HG03457 (cell line): ENCODE results near the gene AXIN2.

Source experiments
- ATAC-seq: cut with Tn5 transposase; IDR thresholded peaks from one replicate; pipeline ENCODE4 v1.9.1; 2021; ENCODE audit warnings: moderate number of reproducible peaks; ENCODE audit not compliant: unreplicated experiment

Gene AXIN2

DNA sequence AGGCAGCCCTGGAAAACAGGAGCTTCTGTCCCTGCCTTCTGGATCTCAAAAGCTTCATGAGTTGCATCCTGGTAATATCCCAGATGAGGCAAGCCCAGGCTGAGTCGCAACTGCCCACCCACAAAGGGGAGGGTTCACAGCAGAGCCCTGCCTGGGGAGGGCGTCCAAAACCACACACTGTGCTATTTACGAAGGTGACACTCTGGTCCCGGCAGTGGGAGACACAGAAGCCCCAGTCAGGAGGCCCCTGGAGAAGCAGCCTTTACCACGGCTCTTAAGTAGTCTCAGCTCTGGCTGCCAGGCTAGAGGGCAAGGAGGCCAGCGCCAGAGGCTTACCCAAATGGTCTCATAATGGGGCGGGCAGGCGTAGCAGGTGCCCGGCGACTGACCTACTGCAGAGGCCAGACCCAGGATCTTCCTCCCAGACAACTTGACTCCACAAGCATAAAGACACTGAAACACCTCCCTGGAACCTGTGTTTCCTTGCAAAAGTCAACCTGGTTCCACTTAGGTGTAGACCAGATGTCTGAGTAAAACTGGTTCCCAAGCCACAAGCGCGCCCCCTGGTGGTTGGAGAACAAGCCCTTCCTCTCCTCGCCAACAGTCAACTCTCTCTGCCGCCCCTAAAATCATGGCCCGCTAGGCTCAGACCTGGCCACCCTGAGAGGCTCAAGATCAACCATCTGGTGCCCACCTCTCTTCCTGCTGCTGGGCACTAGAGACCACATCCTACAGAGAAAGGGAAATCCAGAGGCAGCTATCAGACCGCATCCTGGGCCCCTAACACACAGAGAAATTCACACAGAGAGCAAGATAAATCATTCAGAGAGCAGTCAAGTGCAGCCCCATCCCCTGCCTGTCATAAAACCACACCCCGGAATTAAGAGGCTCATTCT, 5.2 kb downstream of the AXIN2 start:
- no peak for ATAC-seq

DNA sequence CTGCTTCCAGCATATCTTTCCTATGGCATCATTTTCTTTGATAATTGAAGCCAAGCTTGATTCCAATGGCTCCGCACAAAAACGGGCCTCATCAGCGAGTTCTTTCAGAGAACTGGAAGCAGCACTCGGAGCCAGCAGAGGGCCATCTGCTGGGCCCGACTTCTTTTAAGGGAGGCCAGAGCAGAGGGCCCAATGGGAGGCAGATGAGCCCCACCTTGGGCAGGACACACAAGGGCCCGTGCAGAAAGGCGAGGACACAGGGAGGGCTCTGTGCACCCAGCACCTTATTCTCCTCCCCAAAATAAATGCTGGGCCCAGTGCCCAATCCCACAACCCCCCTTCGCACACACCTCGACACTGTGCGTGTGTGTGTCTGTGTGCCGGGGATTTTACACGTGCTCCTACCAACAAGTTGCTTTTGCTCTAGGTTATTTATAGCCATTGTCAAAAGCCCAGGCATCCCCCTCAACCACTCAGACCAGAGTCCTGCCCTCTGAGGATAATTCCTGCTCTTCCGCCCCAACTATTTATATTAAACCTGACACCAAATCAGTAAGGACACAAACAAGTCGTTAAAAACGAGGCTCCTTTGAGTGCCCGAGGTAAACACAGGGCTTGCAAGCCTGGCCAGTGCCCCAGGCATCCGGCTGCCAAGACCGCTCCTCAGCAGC, 6.8 kb downstream of the AXIN2 start:
- no peak for ATAC-seq

DNA sequence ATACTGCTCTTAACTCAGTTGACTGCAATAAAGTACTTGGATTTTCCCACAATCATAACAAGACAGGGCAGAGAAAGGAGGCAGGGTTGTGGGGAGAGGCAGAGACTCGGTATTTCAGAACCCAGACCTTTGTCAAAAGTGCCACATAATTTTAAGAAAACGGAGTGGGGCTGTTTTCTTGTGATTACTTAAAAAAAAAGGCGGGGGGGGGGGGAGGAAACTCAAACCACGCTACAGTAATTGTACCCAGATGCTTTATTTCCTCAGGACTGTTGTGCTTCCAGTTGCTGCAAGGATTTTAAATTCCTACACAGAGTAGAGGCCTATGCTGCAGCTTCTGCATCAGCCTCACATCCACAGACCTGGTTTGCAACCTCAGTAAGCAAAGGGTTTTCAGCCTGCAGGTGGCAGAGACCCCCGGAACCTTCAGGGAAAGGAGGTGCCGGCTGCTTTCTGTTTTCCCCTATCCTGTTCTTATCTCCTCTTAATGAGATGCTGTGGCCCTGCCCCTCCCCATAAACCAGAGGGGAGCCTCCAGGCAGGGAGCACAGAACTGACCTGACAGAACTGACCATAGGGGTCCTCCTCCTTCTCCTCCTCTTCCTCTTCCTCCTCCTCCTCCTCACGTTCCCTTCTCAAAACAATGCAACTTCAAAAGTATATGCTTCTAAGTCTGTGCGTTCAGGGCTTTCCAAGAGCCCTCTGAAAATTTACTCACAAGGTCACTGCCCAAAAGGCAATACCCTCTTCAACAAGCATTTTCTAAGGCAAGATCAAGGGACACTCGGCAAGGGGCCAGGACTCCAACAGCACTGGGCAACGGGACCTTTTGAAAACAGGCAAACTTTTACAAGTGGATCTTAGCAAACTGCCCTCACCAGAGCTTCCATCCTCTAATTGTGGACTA, 7.5 kb downstream of the AXIN2 start:
- ATAC-seq: no peak

DNA sequence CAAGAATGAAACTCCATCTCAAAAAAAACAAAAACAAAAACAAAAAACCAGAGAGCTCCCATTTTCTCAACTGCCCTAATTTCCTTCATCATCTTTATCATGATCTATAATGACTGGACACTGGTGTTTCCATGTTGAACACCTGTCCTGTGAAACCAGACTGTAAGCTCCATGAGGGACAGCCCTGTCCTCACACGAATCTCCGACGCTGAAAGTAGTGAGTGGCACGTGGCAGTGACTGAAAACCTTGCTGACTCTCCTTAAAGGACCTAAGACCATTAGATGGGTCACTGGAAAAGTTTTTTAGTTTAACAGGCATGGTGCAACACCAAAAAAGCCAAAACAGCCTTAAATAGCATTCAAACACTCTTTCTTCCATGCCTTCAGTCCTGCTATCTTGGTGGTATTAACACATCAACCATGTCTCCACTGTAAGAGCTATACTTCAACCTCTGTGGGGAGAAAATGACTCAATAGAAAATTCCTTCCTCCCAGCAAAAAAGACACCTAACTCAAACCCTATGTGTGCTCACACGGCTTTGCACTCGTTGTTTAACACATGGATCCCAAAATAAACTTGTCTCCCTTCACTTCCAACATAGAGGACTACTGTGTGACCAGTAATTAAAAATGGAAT, 8.3 kb downstream of the AXIN2 start:
- ATAC-seq: no peak

DNA sequence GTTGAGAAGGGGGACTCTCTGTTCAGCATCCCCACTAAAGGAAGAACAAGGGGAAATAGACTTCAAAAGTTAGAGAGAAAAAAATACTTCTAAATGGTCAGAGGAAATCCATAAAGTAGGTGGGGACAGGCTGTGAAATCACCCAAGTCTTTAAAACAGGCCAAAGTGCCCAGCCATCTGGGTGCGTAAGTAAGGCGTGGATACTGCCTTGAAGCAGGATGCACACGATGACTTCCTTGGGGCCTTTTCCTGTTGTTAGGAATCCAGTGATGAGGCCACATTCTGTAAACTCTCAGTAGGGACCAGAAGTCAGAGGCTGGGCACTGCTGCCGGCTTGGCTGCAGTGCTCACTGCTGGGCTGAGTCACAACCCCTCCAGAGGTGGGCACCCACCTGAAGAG, 9.2 kb downstream of the AXIN2 start:
- no peak for ATAC-seq

DNA sequence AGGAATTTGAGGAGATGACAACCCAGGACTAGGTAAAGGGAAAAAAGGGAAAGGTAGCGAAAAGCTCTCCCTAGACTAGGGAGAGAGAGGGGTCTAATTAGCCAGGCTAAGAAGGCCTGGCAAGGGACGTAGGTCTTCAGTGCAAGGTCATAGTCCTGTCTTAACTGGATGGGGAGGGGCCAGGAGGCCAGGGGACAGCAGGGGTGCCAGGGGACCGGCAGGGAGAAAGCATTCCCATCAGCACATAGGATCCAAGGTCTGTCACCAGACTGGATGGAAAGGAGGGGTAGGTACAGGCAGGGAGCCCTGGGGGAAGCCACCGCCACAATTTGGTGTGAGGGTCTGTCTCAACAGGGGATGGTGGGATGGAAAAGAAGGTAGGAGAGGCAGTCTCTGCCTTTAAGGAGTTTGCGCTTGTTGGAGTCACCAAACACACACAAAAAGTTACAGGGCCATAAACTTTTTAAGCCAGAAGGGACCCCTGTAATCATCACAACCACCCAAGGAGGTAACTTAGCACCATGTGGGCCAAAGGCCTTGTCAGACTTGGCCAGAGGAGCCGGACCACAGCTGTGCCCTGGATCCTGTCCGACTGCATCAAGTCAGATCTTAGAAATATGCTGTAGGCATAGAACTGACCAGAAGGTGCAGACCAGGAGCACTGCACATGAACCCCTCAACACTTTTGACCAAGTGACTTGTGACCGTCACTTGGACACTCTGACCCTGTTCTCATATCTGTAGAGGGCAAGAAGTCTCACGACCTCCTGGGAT, 10.0 kb downstream of the AXIN2 start:
- ATAC-seq: no peak

DNA sequence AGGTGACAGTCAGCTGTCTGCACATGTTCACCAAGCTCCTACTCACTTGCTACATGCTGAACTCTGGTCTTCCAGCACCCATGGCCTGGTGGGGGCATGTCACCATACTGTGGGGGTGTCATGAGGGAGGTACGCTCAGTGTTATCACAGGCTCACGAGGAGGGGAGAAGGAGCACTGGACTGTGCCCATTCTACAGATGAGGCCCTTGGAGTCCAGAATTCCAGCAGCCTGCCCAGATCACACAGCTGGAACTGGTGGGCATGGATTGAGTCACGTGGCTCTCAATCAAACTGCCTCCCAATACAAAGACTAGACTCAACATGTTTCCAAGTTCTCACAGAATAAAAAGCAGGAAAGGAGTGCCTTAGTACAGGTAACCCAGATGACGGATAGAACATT, 10.7 kb downstream of the AXIN2 start:
- no peak for ATAC-seq

DNA sequence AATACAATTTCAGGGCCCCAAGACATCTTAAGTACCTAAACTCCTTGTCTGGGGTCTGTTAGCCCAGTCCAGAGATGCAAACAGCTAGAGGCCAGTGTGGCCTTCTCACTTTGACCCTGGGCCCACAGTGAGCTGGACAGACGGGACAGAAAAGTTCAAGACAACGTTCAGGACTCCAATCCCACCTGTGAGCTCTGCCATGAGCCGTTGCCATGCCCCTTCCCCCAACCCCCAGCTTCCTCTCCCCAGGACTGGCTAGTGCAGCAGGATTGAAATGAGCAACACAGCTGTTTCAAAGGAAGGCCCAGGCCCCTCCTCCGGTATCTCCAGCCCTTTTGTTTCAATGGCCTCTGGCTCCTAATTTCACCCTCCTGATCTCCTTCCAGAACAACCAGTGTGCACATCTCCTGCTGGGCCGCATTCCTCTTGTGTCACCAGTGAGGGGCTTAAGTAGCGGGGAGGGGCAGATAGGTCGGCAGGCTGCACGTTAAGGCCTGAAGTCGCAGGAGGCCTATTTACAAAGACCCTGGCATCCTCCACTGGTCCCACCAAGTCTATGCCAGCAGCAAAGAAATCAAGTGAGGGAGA, 11.3 kb downstream of the AXIN2 start:
- ATAC-seq: no peak

DNA sequence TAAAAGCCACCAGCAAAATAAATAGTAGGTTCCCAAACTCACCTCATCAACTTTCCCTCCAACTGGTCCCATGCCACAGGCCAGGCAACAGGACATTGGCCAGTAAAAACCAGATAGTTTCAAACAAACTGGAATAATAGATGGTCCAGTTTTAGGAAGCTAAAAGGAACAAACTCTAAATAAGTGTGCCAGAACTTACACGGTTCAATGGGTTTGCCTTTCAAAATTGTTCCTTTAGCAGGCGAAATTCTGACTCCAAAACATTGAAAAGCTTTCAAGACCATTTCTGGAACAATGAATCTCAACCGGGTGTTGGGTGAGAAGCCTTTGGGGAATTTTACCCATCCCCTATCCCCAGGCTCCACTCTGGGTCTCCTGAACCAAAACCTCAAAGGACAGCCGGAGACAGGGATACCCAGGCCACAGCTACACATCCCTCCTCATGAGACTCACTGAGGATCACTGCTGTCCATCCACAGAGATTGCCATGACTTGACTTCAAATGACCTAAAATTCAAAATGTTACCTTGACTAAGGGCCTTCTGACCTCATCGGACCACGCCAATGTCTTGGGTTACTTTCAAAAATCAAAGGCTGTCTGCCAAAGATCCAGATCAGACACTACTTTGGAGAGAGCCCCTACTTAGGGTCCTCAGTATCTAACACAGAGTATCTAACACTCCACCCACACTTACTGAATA, 13.0 kb downstream of the AXIN2 start:
- no peak for ATAC-seq

DNA sequence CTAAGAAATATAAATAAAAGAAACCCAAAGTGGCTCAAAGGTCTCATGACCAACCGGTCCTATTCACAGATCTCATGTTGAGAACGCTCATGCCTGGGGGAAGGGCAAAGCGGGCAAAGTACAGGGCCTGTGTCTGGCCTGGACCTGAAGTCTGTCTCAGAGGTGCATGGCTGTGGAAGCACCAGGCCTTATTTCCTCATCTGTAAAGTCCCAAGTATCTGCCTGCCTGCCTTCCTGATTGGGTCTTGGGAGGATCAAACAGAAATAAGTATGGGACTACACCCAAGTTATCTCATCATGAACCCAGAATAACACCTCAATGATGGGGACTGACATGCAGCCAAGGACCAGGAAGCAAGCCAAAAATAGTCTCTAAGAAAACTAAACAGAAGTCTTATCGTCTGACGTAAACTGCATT, 14.2 kb downstream of the AXIN2 start:
- ATAC-seq: no peak

DNA sequence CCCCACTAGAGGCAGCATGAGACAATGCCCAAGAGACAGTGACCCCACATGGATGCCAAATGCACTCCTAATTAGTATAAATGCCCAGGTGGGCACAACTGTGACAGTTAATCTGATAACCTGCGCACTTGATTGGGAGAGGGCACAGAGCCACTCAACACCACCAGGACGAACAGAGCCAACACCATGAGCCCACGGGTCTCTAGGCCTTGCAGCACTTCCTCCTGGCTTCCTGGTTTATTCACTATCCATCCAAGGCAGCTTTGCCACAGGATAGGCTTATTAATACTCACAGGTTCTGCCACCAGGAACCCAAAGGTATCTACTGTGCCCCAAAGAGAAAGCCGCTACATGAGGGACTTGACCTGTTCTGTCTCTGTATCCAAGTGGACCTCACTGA, 14.9 kb downstream of the AXIN2 start:
- ATAC-seq: no peak

DNA sequence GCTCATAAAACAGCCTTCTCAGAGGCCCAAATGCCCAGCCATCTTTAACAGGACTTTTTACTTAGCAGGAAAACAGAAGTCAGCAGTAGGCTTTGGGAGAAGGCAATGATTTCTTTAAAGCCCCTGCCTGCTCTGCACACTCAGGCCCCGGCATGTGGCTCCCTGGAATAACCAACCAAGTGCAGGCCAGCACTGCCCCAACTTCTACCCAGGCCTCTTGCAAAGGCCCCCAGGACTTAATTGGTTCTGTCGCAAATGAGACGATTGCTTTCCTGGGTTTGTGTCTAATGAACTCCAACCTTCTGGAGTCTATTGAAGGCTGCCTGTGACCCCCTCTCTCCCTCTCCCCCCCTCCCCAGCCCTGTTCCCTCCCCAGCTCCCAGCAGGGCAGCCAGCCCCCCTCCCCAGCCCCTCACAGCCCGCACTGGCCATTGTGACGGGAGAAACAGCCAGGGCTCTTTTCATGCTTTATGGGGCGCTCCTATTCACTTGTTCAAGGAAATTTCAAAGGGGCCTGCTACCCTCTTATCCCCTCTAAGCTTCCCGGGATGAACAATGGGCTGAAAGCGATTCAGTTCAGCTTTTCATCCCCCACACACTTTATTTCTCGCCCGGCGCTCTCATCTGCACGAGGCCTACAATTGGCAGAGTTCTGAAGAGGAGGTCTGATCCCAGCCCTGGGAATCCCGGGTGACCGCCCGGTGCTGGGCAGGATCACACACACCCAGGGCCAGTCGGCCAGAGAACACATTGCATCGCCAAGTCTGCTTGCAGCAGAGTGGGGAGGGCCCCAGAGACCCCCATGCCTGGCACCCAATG, 15.5 kb downstream of the AXIN2 start:
- no peak for ATAC-seq

DNA sequence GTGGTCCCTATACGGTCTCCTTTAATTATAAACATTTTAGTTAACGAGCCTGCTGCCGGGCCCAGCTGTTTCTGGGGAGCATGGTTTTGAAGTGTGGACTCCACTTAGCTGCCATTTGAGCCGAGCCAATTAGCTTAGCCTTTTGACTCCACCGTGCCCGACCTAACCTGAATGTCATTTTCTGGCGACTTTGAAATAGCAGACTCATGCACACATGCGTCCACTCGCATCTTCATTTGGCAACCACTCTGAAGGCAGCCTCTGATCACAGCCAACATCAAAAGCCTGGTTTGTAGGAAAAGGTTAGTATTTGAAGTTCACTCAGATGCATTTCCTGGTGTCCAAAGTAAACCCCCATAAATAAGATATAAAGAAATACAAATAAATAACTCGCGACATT, 16.8 kb downstream of the AXIN2 start:
- ATAC-seq: no peak

DNA sequence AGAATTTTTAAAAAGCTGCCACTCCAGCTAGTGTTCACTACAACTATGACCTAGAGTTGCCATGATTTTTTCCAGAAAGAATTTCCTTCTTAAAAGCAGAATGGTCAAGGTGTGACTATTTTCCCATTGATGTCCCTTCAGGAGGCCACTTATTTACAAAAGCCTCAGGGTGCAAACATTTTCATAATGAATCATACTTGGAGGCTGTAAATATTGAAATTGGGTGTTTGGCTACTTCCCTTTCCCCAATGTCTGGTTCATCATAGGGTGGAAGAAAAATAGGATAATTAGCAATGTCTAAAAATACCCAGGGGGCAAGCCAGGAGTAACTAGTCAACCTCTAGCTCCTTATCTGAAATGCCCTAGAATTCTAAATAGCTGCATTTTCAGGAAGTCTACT, 18.8 kb downstream of the AXIN2 start:
- no peak for ATAC-seq

DNA sequence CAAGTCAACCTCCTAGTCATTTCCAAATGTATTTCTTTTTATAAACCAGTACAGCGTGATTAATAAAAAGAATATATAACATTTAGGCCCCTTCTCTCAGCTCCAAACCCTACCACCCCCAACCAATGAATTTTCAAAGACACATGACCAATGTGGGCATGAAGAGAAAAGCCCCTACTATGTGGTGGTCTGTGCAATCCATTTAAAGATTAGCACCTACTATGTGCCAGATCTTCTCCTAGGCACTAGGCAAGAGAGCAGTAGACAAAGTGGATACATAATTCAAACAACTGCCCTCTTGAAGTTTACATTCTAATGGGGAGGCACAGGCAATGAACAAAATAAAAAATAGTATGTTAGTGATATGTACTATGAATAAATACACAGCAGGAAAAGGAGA, 19.4 kb downstream of the AXIN2 start:
- no peak for ATAC-seq

DNA sequence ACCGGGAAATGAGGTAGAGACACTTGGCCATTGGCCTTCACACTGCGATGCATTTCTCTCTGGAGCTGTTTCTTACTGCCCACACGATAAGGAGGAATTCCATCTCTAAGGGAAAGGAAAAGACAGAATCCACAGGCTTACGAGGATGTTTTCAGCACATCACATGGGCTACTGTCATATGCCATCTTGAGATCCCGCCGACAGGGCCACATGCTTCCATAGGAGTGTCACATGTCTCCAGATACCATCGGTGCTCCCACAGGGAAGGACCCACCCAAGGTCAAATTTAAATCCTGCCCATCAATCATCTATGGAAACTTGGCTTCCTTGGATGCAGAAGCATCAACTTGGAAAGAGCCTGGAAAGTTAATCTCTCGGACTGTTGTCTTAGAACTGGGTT, 20.0 kb downstream of the AXIN2 start:
- no peak for ATAC-seq

DNA sequence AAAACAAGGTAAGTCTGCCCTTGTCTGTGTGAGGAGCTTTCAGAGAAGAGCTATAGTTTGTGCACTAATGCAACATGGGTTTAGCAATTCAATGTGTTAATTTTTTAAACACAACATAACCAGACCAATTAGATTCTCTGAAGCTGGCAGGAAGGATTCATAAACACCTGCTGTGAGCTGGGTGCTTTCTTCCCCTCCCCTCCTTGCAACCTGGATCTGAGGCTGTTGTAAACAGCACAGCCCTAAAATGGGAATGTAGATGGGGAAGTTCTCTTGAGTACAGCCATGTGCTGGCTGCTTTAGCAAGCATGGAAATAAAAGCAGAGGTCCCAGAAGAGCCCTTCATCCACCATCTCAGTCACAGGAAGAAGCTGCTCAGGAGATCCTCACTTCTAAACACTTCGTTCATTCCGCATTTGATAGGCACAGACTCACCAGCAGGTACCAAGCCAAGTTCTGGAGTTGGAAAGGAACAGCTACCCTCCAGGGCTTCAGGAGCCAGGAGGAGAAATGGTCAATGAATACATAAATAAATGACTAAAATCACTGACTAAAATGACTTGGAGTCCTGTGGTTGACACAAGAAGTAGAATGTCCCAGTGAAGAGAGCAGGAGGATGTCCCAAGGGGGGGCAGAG, 21.7 kb downstream of the AXIN2 start:
- ATAC-seq: no peak
